SJCRH30 (cell line): ENCODE data around the gene FXR1. TPM values are rescaled to one million over a fixed set of nuclear protein-coding genes. Genes with fewer than 3 reads are reported as not detected.
A peak's percentile ranks its signal among the peaks of the same experiment; 100 is the strongest.
"Not testable (repeated sequence)": the region's sequence is repeated elsewhere in the genome, so short reads cannot be mapped to it uniquely, and the experiment has no call there.

Experiments
- DNase-seq, 2 experiments: peaks; one replicate each; pipeline ENCODE4 v3.0.0-alpha.2; 2015 to 2020
- H3K27ac ChIP-seq: fragments of 250-450 bp; sonication (Bioruptor Pico); 2 replicates; pipeline ENCODE4 v1.5.1; 2020; ENCODE audit warnings: mild to moderate bottlenecking, moderate library complexity
- H3K27me3 ChIP-seq: fragments of 250-450 bp; sonication (Bioruptor Pico); 2 replicates; pipeline ENCODE4 v1.5.1; 2020; ENCODE audit warnings: mild to moderate bottlenecking, moderate library complexity
- H3K36me3 ChIP-seq: fragments of 250-450 bp; sonication (Bioruptor Pico); 2 replicates; pipeline ENCODE4 v1.5.1; 2020; ENCODE audit warnings: mild to moderate bottlenecking, moderate library complexity
- H3K4me1 ChIP-seq: fragments of 250-450 bp; sonication (Bioruptor Pico); 2 replicates; pipeline ENCODE4 v1.5.1; 2020; ENCODE audit warnings: mild to moderate bottlenecking, moderate library complexity
- H3K4me3 ChIP-seq: fragments of 250-450 bp; sonication (Bioruptor Pico); 2 replicates; pipeline ENCODE4 v1.5.1; 2020; ENCODE audit warnings: mild to moderate bottlenecking, moderate library complexity
- H3K9me3 ChIP-seq: fragments of 250-450 bp; sonication (Bioruptor Pico); replicated peaks from 2 replicates; pipeline ENCODE4 v1.5.1; 2020; ENCODE audit warnings: mild to moderate bottlenecking, moderate library complexity
- total RNA-seq: library from RNA; depleted of rRNA; stranded (reverse); fragments of >200 nt; shearing (Covaris generic); gene quantifications from 2 replicates; pipeline ENCODE4 v1.2.3, GENCODE V29; 2014; rRNA removed

The FXR1 gene
- total RNA-seq, result 248 and 281 TPM in 2 replicates

GRCh38 chr3:180912304-180913296 is at the start of gene FXR1:
Gene FXR1, plus strand, starts transcription at chr3:180912670. Its CDS starts 16 bp downstream, at chr3:180912686.
- H3K4me1 ChIP-seq, result peaks cover 6% of the 10 kb centered on the region
- peaks cover 24% of the 10 kb centered on the region for H3K36me3 ChIP-seq
- peak within 1 kb of the TSS; percentile 97 for H3K4me3 ChIP-seq
- H3K27ac ChIP-seq, result peak within 1 kb of the TSS; percentile 98
- H3K9me3 ChIP-seq, result no peaks in the 10 kb centered on the region
- H3K27me3 ChIP-seq, result no peaks in the 10 kb centered on the region
- DNase-seq, result peak; percentile 88 to 90

- no peaks in the 10 kb centered on the region for H3K36me3 ChIP-seq
- peaks cover 31% of the 10 kb centered on the region for H3K4me1 ChIP-seq
- peak; percentile 67 to 73 for DNase-seq
- H3K4me3 ChIP-seq, result peak overlapping the region; percentile 46
- H3K9me3 ChIP-seq, result 0 out of 2 replicates have a peak, but pooled peaks cover 5% of the 10 kb centered on the region
- no peaks in the 10 kb centered on the region for H3K27me3 ChIP-seq
- peak overlapping the region; percentile 97 for H3K27ac ChIP-seq
These were observed 42.3 kb upstream of the FXR1 start for GRCh38 chr3:180870008-180870699.

- Histone ChIP-seq H3K27me3 (no peaks in the 10 kb centered on the region), H3K36me3 (no peaks in the 10 kb centered on the region), H3K27ac (peak overlapping the region; percentile 97), H3K4me3 (peak overlapping the region; percentile 11; the same call in 1 of the 2 replicates), H3K4me1 (peaks cover 40% of the 10 kb centered on the region), H3K9me3 (0 out of 2 replicates have a peak, but pooled peaks cover 4% of the 10 kb centered on the region)
- DNase-seq, result peak; percentile 73 to 86
These were observed 40.6 kb upstream of the FXR1 start for GRCh38 chr3:180871901-180872300.

DNA sequence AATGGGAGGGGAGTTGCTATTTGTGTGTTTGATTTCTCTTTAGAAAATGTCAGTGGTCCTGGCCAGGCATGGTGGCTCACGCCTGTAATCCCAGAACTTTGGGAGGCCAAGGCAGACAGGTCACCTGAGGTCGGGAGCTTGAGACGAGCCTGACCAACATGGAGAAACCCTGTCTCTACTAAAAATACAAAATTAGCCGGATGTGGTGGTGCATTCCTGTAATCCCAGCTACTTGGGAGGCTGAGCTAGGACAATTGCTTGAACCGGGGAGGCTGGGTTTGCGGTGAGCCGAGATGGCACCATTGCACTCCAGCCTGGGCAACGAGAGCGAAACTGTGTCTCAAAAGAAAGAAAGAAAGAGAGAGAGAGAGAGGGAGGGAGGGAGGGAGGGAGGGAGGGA is 40.0 kb upstream of the FXR1 start:
- peak; percentile 73 to 75 for DNase-seq
- H3K4me1 ChIP-seq, result peaks cover 40% of the 10 kb centered on the region
- peak overlapping the region; percentile 11; the same call in 1 of the 2 replicates for H3K4me3 ChIP-seq
- H3K27ac ChIP-seq, result peak overlapping the region; percentile 97
- not testable (repeated sequence) for H3K9me3 ChIP-seq, H3K27me3 ChIP-seq, H3K36me3 ChIP-seq

GRCh38 chr3:180875124-180875698 is 37.3 kb upstream of the FXR1 start:
- H3K27ac ChIP-seq, result peak overlapping the region; percentile 53
- DNase-seq, result peak in 1 of 2 experiments; percentile 60

DNA sequence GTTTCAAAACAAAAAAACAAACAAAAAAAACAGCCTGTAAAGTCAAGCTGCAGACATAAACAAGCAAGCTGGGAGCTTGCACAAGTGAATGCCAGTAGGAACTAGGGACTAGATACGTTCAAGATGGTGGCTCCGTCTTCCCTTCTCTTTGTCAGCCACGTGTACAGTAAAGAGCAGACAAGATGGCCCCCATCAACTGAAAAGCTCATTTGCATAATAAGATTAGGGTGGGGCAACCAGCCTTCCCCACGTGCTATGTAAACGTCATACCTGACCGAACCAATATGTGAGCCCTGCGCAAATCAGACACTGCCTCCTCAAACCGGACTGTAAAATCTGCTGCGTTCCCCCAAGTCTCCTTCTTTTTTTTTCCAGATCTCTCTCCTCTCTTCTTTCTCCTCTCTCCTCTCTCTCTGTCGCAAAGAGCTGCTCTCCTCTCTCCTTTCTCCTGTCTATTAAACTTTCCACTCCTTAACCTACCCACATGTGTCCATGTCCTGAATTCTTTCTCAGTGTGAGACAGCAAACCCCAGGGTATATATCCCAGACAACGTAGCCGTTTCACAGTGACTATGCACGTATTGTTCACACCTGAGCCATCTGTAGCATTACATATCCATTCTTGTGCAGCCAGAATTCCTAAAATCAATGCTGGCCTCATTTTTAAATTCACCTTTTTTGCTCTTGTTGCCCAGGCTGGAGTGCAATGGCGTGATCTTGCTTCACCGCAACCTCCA is 31.2 kb upstream of the FXR1 start:
- Histone ChIP-seq H3K9me3 (no peaks in the 10 kb centered on the region), H3K27ac (no peak overlapping the region), H3K4me3 (no peak overlapping the region), H3K36me3 (no peaks in the 10 kb centered on the region), H3K27me3 (no peaks in the 10 kb centered on the region), H3K4me1 (no peaks in the 10 kb centered on the region)
- no peak for DNase-seq

More at GRCh38 chr3:180875124-180875698, 37.3 kb upstream of the FXR1 start:
- peaks cover 39% of the 10 kb centered on the region for H3K4me1 ChIP-seq
- no peaks in the 10 kb centered on the region for H3K27me3 ChIP-seq
- H3K4me3 ChIP-seq, result no peak overlapping the region
- H3K9me3 ChIP-seq, result no peaks in the 10 kb centered on the region
- H3K36me3 ChIP-seq, result no peaks in the 10 kb centered on the region

GRCh38 chr3:180882115-180882514 is 30.4 kb upstream of the FXR1 start:
- no peaks in the 10 kb centered on the region for H3K36me3 ChIP-seq
- no peak overlapping the region for H3K27ac ChIP-seq
- no peak overlapping the region for H3K4me3 ChIP-seq
- no peaks in the 10 kb centered on the region for H3K27me3 ChIP-seq
- H3K4me1 ChIP-seq, result no peaks in the 10 kb centered on the region
- no peaks in the 10 kb centered on the region for H3K9me3 ChIP-seq
- DNase-seq, result no peak

- Histone ChIP-seq H3K36me3 (no peaks in the 10 kb centered on the region), H3K27me3 (no peaks in the 10 kb centered on the region), H3K9me3 (no peaks in the 10 kb centered on the region), H3K4me1 (no peaks in the 10 kb centered on the region), H3K27ac (no peak overlapping the region), H3K4me3 (no peak overlapping the region)
- DNase-seq, result no peak
These were observed 23.4 kb upstream of the FXR1 start for GRCh38 chr3:180888992-180889560.

DNA sequence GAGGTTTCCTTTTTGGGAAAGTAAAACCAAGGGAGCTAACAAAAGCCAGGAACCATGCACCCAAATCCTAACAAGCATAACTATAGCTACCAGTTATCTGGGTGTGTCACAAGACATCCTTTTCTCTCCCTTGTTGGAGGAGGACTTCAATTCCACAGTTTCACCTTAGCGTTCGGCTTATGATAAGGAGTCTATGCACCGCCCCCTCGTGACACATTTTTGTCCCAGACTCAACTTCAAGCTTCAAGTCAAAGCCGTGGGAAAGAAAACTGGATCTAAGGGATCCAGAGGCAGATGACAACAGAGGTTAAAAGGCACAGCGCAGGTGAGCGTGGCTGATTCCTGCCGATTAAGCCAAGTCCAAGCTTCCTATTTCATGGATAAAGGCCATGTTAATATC is 13.9 kb upstream of the FXR1 start:
- Histone ChIP-seq H3K4me3 (no peak overlapping the region), H3K9me3 (no peaks in the 10 kb centered on the region), H3K27ac (no peak overlapping the region), H3K4me1 (no peaks in the 10 kb centered on the region; the same call in 1 of the 2 replicates), H3K36me3 (no peaks in the 10 kb centered on the region), H3K27me3 (no peaks in the 10 kb centered on the region)
- peak in 1 of 2 experiments; percentile 14 for DNase-seq

GRCh38 chr3:180909369-180910127 is 2.9 kb upstream of the FXR1 start:
- no peak for DNase-seq
- H3K27ac ChIP-seq, result no peak overlapping the region
- H3K9me3 ChIP-seq, result no peaks in the 10 kb centered on the region
- peaks cover 4% of the 10 kb centered on the region for H3K4me1 ChIP-seq
- no peaks in the 10 kb centered on the region for H3K27me3 ChIP-seq
- H3K4me3 ChIP-seq, result no peak overlapping the region
- peaks cover under 1% of the 10 kb centered on the region; the same call in 1 of the 2 replicates for H3K36me3 ChIP-seq

DNA sequence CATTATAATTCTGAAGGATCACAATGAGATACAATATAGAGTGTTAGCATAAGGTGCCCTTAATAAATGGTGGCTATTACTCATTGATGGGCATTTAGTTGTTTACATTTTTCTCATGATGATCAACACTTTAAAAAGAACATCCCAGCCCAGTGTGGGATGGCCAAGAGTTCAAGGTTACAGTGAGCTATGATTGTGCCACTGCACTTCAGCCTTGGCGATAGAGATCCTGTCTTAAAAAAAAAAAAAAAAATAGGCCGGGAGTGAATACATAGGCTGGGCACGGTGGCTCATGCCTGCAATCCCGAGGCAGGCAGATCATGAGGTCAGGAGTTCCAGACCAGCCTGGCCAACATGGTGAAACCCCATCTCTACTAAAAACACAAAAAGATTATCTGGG is 1.6 kb upstream of the FXR1 start:
- H3K4me3 ChIP-seq, result no peak overlapping the region
- no peak overlapping the region for H3K27ac ChIP-seq
- peaks cover 13% of the 10 kb centered on the region for H3K36me3 ChIP-seq
- DNase-seq, result no peak
- no peaks in the 10 kb centered on the region for H3K27me3 ChIP-seq
- peaks cover 6% of the 10 kb centered on the region for H3K4me1 ChIP-seq
- H3K9me3 ChIP-seq, result no peaks in the 10 kb centered on the region

DNA sequence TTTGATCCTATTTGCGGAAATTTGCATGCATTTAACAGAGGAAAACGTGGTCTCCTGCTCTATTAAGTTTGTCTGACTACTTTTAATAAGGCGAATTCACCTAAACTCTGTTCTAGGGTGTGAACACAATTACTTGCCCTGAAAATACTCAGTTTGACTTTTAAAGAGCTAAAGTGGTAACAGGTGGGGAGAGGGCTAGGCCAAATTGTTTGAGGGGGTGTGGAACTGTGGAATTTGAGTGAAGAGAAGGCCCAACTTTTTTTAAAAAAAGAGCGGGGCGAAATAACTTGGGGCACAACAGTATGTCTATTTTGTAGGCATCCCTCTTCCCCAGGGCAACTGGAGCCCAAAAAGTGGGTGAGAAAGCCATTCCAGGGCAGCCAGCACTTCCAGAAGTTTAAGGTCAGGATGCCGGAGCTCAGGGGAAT is 580 bp upstream of the FXR1 start:
- no peak for DNase-seq
- peaks cover 6% of the 10 kb centered on the region for H3K4me1 ChIP-seq
- peaks cover 20% of the 10 kb centered on the region for H3K36me3 ChIP-seq
- peak overlapping the region; percentile 98 for H3K27ac ChIP-seq
- no peaks in the 10 kb centered on the region for H3K9me3 ChIP-seq
- no peaks in the 10 kb centered on the region for H3K27me3 ChIP-seq
- H3K4me3 ChIP-seq, result peak overlapping the region; percentile 97
